AG08396 (cell line): ENCODE data around the gene NDUFB7.
"Not testable (repeated sequence)": the region's sequence is repeated elsewhere in the genome, so short reads cannot be mapped to it uniquely, and the experiment has no call there.

ENCODE experiments used
- DNase-seq: peaks from one replicate; pipeline ENCODE4 v3.0.0; 2012; ENCODE audit warnings: low spot score, mixed read lengths

Gene NDUFB7

DNA sequence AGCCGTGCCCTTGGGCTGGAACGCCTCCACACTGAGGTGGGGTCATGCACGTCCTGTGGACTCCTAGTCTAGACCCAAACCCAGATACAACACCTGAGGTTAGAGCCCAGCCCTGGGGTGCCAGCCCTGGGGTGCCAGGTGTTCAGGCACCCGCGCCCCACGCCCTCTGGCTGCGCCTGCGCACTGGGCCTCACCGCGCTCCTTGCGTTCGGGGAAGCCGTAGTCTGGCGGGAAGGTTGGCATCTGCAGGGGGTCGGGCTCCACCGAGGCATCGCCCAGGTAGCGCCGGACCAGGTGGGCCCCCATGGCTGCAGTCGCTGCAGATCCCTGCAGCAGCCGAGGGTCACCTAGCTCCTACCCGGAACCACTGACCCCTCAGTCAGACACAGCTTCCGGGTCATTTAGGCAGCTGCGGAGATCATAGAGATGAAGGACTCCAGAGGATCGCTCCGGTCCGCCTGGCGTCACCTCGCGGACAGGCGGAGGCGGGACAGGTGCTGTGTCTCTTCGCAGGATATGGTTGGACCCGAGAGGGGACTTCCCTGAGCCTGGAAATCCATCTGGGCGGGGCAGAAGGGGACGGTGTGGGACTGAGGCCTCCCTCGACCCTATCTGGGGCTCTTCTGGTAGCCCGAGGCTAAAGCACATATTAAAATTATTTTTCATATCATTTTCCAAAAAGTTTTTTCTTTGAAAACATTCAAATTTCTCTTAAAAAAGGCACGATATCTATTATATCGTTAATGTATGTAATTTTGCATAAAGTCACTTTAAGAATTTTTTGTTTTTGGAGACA lies at the start of gene NDUFB7:
Gene NDUFB7 (minus strand): TSS at position 372 of the 796 bp plus-strand sequence. CDS start 66 bp downstream, at position 306.
- DNase-seq: peak; percentile 92

GRCh38 chr19:14619404-14619803 lies 47.5 kb upstream of the NDUFB7 start:
- DNase-seq: no peak

- no peak for DNase-seq
These were observed 44.5 kb upstream of the NDUFB7 start for GRCh38 chr19:14616407-14616806.

DNA sequence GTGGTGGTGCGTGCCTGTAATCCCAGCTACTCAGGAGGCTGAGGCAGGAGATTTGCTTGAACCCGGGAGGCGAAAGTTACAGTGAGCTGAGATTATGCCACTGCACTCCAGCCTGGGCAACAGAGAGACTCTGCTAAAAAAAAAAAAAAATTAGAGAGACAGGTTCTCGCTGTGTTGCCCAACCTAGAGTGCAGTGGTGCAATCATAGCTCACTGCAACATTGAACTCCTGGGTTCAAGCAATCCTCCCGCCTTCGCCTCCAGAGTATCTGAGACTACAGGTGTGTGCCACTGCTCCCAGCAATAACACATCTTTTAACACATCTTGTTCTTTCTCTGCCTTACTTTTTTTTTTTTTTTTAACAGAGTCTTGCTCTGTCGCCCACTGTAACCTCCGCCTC lies 43.8 kb upstream of the NDUFB7 start:
- DNase-seq: no peak

DNA sequence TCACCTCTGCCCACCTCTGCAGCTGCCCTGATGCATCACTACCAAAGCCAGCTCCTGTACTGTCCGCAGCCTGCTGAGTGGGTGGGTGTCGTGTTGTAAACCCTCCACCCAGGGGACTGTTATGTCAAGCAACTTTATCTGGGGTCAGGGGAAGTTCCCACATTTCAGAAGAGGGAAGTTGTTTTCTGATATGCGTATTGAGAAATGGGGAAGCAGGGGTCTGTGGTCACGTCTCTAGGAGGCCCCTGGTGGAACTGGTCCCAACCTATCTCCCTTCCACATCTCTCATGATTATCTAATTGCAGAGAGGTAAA lies 42.2 kb upstream of the NDUFB7 start:
- no peak for DNase-seq

- DNase-seq: not testable (repeated sequence)
These were observed 41.7 kb upstream of the NDUFB7 start for GRCh38 chr19:14613399-14614098.

DNA sequence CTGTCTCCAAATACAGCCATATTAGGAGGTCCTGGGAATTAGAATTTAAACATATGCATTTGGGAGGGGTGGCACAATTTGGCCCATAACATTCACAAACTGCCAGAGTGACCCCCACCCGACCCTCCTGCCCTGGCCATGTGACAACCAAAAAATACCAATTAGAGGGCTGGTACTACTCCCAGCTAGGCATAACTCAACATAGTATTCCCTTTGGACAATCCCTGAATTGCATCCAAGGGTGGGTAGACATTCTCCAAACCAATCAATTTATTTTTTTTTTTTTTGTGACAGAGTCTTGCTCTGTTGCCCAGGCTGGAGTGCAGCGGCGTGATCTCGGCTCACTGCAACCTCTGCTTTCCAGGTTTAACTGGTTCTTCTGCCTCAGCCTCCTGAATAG lies 40.8 kb upstream of the NDUFB7 start:
- no peak for DNase-seq

DNA sequence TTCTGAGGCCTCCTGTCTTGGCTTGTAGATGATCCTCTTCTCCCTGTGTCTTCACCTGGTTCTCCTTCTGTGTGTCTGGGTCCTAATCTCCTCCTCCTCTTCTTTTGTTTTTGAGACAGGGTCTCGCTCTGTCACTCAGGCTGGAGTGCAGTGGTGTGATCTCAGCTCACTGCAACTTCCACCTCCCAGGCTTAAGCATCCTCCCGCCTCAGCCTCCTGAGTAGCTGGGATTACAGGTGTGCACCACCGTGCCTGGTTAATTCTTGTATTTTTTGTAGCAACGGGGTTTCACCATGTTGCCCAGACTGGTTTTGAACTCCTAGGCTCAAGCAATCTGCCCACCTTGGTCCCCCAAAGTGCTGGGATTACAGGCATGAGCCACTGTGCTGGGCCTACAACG lies 40.4 kb upstream of the NDUFB7 start:
- DNase-seq: not testable (repeated sequence)

GRCh38 chr19:14611051-14611450 lies 39.2 kb upstream of the NDUFB7 start:
- DNase-seq: no peak

DNA sequence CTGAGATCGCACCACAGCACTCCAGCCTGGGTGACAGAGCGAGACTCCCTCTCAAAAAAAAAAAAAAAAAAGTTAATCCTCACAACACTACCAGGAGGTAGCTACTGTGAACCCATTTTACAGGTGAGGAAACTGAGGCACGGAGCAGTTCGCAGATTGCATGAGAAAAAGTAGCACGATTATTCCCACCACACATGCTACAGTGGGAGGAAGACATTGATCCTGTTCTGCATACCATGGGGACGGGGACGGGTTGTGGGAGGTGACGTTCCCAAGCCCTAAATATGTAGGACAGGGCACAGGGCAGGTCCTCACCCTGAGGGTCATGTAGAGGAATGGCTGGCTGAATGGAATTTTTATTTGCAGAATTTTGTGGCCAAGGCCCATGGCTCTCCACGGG lies 34.8 kb upstream of the NDUFB7 start:
- DNase-seq: no peak

DNA sequence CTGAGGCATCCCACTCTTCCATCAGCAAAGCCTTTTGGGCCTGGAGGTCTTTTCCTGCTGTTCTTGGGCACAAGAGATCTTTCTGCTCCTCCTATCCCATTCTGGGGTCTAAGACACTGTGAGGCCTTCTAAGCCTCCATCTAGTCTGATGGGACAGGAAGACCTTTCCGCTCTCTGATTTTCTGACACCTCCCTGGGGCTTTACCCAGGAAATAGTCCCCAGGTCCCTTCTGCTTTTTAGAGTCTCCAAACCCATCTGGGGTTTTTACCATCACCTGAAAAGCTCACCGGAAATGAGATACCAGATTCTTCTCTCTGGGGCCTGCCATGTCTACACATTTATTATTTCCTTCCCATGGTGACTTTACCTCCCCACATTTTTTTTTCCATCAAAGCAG lies 32.1 kb upstream of the NDUFB7 start:
- DNase-seq: no peak

DNA sequence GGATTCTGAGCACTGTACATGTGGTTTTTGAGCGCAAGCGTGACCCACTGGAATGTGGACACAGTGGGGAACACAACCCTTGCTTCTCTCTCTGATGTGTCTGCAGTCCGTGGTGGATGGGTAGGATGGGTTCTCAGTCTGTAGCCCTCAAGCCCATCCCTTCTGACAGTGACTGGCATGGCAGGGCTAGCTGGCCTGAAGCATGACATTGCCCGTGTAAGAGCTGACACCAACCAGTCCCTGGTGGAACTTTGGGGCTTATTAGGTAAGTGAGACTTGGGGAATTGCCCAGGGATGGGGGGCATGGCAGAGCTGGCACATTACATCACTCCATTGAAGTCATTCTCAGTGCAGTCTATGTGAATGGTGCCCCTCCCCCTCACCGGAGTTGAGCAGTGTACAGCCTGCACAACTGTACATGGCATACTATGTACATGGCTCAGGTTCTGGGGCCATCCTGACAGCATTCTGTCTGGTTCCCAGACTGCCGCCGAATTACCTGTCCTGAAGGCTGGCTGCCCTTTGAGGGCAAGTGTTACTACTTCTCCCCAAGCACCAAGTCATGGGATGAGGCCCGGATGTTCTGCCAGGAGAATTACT lies 27.8 kb upstream of the NDUFB7 start:
- no peak for DNase-seq

DNA sequence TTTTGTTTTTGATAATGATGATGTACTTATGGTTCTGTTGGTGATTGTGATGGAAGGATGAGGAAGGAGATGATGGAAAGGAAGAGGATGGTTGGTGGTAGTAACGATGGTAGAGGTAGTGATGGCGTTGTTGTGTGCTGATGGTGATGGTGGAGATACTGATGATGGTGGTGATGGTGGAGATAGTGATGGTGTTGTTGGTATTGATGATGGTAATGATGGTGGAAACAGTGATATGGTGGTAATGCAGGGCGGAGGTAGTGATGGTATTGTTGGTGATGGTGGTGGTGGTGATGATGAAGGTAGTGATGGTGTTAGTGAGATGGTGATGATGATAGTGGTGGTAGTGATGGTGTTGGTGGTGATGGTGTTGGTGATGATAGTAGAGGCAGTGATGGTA lies 23.7 kb upstream of the NDUFB7 start:
- no peak for DNase-seq

DNA sequence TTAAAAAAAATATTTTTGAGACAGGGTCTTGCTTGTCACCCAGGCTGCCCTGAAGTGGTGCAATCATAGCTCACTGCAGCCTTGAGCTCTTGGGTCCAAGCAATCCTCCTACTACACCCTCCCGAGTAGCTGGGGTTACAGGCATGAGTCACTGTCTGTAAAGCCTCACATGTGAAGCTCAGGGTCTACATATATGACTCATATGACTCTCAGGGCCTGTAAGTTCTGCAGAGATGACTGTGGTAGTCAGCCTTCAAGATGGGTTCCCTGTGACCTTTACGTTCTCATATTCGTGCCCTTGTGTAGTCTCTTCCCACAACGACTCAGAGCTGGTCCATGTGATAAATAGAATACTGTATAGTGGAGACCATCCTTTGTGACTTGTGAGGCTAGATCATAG lies 17.6 kb upstream of the NDUFB7 start:
- DNase-seq: not testable (repeated sequence)

DNA sequence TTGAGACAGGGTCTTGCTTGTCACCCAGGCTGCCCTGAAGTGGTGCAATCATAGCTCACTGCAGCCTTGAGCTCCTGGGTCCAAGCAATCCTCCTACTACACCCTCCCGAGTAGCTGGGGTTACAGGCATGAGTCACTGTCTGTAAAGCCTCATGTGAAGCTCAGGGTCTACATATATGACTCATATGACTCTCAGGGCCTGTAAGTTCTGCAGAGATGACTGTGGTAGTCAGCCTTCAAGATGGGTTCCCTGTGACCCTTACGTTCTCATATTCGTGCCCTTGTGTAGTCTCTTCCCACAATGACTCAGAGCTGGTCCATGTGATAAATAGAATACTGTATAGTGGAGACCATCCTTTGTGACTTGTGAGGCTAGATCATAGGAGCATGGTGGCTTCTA lies 13.3 kb upstream of the NDUFB7 start:
- DNase-seq: not testable (repeated sequence)

DNA sequence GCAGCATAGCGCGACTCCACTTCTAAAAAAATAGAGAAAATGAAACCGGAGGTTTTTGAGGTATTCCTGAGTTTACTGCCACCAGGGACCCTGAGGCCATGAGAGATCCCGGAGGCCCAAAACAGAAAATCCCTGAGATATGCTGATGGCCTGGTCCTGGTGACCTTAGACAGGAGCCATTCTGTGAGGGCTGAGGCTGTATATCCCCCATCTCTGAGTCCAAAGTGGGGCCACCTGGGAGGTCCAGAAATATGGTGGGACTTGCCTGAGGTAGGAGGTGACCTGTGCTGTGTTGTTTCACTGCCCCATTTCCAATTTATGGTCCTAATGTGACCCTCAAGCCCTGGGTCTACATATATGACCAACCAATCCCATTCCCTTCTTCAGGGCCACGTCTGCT lies 12.5 kb upstream of the NDUFB7 start:
- DNase-seq: not testable (repeated sequence)

- DNase-seq: no peak
These were observed 11.1 kb upstream of the NDUFB7 start, which contains the start of gene CLEC17A for GRCh38 chr19:14582894-14583340. Gene CLEC17A, plus strand, starts transcription at chr19:14583084. Its CDS starts 77 bp downstream, at chr19:14583161.

DNA sequence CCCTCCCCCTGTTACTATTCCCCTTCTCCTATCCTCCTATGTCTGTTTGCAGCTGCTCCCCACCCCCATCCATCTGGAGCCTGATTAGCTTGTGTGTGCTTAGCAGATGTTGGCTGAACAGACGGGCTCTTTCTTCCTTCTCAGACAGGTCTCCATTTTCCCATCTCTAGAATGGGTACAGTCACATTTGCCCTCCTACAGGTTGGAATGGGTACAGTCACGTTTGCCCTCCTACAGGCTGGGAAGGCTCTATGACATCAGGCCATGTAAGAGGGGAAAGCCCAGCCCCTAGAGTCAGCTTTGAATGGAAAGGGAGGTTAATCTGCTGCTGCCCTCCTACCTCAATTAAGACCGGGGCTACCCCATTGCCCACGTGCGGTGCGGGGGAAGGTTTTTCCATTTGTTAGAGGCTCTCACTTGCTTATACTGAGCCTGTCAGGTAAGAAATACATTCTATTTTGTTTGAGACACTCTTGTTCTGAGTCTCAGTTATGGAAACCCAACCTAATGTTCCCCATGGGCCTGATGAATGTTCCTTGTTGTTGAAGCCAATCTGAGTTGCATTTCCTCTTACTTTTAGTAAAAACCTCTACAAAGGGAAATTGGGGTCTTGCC lies 8.9 kb upstream of the NDUFB7 start:
- DNase-seq: no peak

DNA sequence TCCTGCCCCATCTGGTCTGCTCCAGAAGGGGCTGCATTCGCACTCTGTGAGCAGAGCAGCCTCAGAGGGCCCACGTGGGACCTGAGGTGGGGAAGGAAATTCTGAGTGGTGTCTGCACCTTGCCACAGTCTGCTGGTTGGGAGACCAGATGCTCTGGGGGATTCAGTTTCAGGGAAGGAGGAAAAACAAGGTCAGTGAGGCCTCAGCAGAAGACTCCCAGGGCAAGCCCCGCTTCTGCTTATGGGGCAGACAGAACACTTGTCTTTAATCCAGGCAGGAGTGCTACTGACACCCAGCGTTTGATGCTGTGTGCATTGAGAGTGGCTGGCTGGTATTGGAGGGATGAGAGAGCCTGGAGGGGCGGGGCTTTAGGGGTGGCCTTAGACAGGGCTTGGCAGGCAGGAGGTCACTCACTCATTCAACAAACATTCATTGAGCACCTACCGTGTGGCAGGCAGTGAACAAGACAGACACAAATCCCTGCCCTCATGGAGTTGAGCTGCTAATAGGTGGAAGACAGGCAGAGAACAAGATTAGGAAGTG lies 6.1 kb upstream of the NDUFB7 start:
- DNase-seq: no peak

GRCh38 chr19:14577264-14577663 lies 5.4 kb upstream of the NDUFB7 start:
- no peak for DNase-seq

- no peak for DNase-seq
These were observed 4.5 kb upstream of the NDUFB7 start for GRCh38 chr19:14576363-14576762.

GRCh38 chr19:14575428-14575980 lies 3.6 kb upstream of the NDUFB7 start:
- DNase-seq: no peak
